NOMO-1 treated with DMSO at 0.1 percent for 48 hours (cell line): ENCODE data around the gene SENP2.

ENCODE experiments used
- DNase-seq: peaks from one replicate; lab custom pipeline; 2025; ENCODE audit not compliant: unreplicated experiment; lab: John Stamatoyannopoulos, UW

SENP2 gene

DNA sequence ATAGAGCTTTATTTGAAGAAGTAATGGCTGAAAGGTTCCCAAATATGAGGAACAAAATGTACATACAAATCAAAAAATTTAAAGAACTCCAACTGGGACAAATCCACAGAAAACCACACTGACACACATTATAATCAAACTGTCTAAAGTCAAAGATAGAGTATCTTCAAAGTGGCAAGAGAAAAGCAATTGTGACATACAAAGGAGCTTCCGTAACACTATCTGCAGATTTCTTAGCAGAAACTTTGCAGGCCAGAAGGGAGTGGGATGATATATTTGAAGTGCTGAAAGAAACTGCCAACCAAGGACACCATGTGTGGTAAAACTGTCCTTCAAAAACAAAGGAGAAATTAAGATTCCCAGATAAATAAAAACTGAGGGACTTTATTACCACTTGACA, 91.9 kb downstream of the SENP2 start:
- peak; percentile 13 for DNase-seq

DNA sequence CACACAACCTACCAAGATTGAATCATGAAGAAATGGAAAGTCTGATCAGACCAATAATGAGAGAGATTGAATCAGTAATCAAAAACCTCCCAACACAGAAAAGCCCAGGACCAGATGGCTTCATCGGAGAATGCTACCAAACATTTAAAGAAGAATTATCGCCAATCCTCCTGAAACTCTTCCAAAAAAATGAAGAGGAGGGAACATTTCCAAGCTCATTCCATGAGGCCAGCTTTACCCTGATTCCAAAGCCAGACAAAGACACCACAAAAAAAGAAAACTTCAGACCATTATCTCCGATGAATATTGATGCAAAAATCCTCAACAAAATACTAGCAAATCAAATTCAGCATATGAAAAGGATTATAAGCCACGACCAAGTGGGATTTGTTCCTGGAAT, 94.1 kb downstream of the SENP2 start:
- no peak for DNase-seq
